Gastroesophageal sphincter (tissue), 4 donors: ENCODE data around the gene FREM1. TPM values are rescaled to one million over a fixed set of nuclear protein-coding genes. Genes with fewer than 3 reads are reported as not detected.

ENCODE experiments used
- ATAC-seq: fragments of 150-250 bp; one replicate; pipeline ENCODE4 v1.9.1; 2016; ENCODE audit warnings: mild to moderate bottlenecking, moderate library complexity
- H3K27ac ChIP-seq, 4 donors: fragments of 200-600 bp; sonication (generic) in 3 of 4; 1 replicate in 3 of 4; 2 replicates in 1 of 4; pipeline ENCODE4 v1.5.1; 2016 to 2019
- H3K27me3 ChIP-seq: fragments of 200-600 bp; sonication (generic); one replicate; pipeline ENCODE4 v1.5.1; 2019
- H3K36me3 ChIP-seq, 2 donors: fragments of 200-600 bp; sonication (generic); one replicate each; pipeline ENCODE4 v1.5.1; 2019; ENCODE audit warnings: control low read depth in 1 of 2
- H3K4me1 ChIP-seq, 3 donors: fragments of 200-600 bp; sonication (generic); 1 replicate in 2 of 3; 2 replicates in 1 of 3; pipeline ENCODE4 v1.5.1; 2016 to 2019; ENCODE audit warnings: control low read depth in 2 of 3
- H3K4me3 ChIP-seq, 2 donors: fragments of 200-600 bp; sonication (generic); one replicate each; pipeline ENCODE4 v1.5.1; 2019; ENCODE audit warnings: mild to moderate bottlenecking in 1 of 2, moderate library complexity in 1 of 2
- H3K9me3 ChIP-seq, 3 donors: fragments of 200-600 bp; sonication (generic); one replicate each; pipeline ENCODE4 v1.5.1; 2017 to 2019; ENCODE audit warnings: control low read depth in 2 of 3
- EP300 ChIP-seq: sonication (generic); formaldehyde crosslinking; IDR thresholded peaks from one replicate; pipeline ENCODE4 v1.6.1; 2017; ENCODE audit warnings: antibody characterized with exemption, mild to moderate bottlenecking
- POLR2A ChIP-seq, 2 donors: fragments of 450-650 bp; IDR thresholded peaks; one replicate each; pipeline ENCODE4 v1.6.1; 2017; ENCODE audit warnings: antibody characterized with exemption in 2 of 2, mild to moderate bottlenecking in 2 of 2, moderate library complexity in 1 of 2
- POLR2AphosphoS5 ChIP-seq: sonication (generic); formaldehyde crosslinking; IDR thresholded peaks from one replicate; pipeline ENCODE4 v1.6.1; 2017; ENCODE audit warnings: antibody characterized with exemption
- WGBS, 2 donors: methylation state at CpG; one replicate each; pipeline ENCODE4 v1.1.5; 2018; ENCODE audit warnings: low coverage in 1 of 2; 5-methylcytosine and 5-hydroxymethylcytosine counted together
- total RNA-seq, 4 donors: library from RNA; depleted of rRNA; stranded (reverse); fragments of >200 nt; gene quantifications; one replicate each; pipeline ENCODE4 v1.1.0, GENCODE V29; 2016
- TF ChIP-seq, protein P1 (sequence below), 4 experiments: fragments of 200-600 bp in 2 of 4; fragments of 450-650 bp in 2 of 4; sonication (generic) in 1 of 4; IDR thresholded peaks; one replicate each; pipeline ENCODE4 v1.5.1; 2017 to 2019; ENCODE audit warnings: antibody characterized with exemption in 4 of 4, mild to moderate bottlenecking in 2 of 4, moderate library complexity in 2 of 4

The FREM1 gene
- total RNA-seq, 4 donors from 2014 or later: 0.59 to 4.8 (median 2.7) TPM

DNA sequence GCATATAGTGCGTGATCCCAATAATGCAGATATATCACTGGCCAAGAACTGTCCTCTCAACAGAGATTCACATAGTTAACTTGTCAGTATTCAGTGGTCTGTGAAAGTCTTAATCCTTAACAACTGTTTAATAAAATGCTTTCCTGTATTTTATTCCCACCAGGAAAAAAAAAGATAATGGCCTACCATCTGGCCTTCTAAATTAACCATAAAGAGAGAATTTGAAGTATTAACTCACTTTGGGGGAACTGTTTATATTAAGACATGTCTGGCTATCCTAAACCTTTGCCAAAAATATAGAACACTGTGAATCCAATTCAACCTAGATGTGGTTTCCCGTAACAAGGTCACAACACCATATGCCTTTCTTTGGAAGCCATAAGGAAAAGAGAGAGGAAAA is 818 bp upstream of the FREM1 start:
- ATAC-seq: no peak
- no peak overlapping the region for H3K4me3 ChIP-seq
- TF ChIP-seq, protein P1, sequence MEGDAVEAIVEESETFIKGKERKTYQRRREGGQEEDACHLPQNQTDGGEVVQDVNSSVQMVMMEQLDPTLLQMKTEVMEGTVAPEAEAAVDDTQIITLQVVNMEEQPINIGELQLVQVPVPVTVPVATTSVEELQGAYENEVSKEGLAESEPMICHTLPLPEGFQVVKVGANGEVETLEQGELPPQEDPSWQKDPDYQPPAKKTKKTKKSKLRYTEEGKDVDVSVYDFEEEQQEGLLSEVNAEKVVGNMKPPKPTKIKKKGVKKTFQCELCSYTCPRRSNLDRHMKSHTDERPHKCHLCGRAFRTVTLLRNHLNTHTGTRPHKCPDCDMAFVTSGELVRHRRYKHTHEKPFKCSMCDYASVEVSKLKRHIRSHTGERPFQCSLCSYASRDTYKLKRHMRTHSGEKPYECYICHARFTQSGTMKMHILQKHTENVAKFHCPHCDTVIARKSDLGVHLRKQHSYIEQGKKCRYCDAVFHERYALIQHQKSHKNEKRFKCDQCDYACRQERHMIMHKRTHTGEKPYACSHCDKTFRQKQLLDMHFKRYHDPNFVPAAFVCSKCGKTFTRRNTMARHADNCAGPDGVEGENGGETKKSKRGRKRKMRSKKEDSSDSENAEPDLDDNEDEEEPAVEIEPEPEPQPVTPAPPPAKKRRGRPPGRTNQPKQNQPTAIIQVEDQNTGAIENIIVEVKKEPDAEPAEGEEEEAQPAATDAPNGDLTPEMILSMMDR (IDR thresholded peaks at IDR 0.05): no peak
- TF ChIP-seq EP300 (no peak), POLR2A (IDR thresholded peaks at IDR 0.05) (no peak), POLR2AphosphoS5 (no peak)
- peaks cover 0 to 48% (median 0%) of the 10 kb centered on the region in 3 donors for H3K4me1 ChIP-seq
- no peaks in the 10 kb centered on the region for H3K9me3 ChIP-seq
- WGBS, 2 donors: 100% methylated on average over 2 of the region's 2 CpGs
- H3K36me3 ChIP-seq: no peaks in the 10 kb centered on the region
- no peaks in the 10 kb centered on the region for H3K27me3 ChIP-seq
- H3K27ac ChIP-seq: peak overlapping the region in 1 of 4 donors; percentile 66

DNA sequence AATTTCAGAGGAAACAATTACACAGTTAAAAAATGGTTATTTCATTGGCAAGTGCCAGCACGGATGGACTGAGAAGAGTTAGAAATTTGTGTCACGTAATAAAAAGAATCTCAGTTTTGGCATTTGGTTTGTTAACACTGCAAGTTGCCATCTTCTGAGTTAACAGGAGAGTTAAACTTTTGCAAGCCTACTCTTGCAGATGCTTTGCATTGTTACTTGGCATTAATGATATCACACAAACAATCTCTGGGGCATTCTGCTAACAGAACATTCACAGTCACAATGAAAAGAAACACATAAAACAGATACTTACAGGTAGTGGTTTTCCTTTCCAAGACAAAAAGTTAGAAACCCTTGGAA is 647 bp downstream of the FREM1 start:
- Histone ChIP-seq H3K36me3 (no peaks in the 10 kb centered on the region), H3K9me3 (no peaks in the 10 kb centered on the region), H3K27me3 (no peaks in the 10 kb centered on the region), H3K4me3 (peak overlapping the region in 1 of 2 donors; percentile 41), H3K27ac (peak overlapping the region in 3 of 4 donors; percentile 44 to 66 (median 57)), H3K4me1 (peaks cover 0 to 48% (median 0%) of the 10 kb centered on the region in 3 donors)
- TF ChIP-seq EP300 (no peak), POLR2AphosphoS5 (no peak), POLR2A (IDR thresholded peaks at IDR 0.05) (no peak)
- TF ChIP-seq, protein P1 (IDR thresholded peaks at IDR 0.05): no peak
- ATAC-seq: no peak
- WGBS, 2 donors: 4 to 16% methylated on average over 2 of the region's 2 CpGs

DNA sequence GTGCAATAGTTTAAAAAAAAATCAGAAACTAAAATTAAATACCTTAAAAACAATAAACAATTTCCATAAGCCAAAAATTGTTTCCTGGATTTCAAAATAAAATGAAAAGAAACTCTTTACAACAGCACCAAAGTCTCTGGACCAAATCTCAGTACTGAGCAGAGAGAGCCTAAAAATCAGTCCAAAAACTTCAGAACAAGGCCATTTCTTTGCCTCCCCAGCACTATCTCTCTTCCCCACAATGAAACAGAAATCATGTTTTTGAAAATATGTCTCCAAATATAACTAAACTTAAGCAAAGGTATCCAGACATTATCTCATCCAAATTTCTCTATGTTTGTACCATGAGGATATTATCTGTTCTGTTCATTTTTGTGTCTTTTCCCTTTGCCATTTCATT is 1.0 kb downstream of the FREM1 start:
- Histone ChIP-seq H3K36me3 (no peaks in the 10 kb centered on the region), H3K9me3 (no peaks in the 10 kb centered on the region), H3K27me3 (no peaks in the 10 kb centered on the region), H3K27ac (peak overlapping the region in 2 of 4 donors; percentile 57 to 66), H3K4me3 (peak overlapping the region in 1 of 2 donors; percentile 41), H3K4me1 (peaks cover 0 to 48% (median 0%) of the 10 kb centered on the region in 3 donors)
- TF ChIP-seq POLR2A (IDR thresholded peaks at IDR 0.05): no peak
- no peak for TF ChIP-seq EP300
- TF ChIP-seq, protein P1 (IDR thresholded peaks at IDR 0.05): no peak
- no peak for TF ChIP-seq POLR2AphosphoS5
- ATAC-seq: no peak

DNA sequence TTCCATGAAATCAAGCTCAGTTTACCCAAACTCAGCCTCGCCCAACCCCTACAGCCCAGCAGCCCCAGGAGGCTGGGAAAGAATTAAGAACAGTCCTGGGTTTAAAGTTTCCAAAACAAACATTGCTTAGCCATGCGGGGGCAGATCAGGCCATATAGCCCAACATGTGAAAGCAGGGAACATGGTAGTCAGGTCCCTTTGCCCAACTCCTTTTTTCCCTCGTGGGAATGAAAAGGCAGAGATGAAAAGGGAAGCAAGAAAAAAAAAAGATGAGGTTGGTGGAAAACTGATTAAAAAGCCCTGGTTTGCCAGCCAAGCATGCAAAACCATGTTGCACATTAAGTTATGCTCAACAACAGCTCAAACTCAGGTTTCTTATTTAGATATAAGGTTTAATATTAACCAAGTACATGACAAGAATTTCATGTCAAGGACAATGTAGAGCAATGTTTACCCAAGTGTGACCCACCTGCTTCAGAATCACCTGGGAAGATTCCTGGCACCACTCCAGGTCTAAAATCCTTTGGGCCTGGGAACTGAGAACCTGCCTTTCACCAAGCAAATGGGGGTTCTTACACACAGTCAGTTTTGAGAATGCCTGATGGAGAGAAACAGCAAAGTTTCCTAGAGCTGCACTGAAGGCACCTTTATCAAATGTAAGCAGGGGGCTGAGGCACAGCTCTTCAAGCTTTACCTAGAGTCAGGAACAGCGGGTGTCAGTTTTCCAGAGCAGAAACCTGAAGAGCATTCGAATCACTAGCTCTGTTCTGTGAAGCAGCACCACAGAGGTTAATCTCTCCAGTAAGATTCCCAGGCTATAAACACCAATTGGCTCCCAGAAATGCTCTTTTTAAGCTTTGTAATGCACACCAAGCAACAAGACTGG is 1.7 kb downstream of the FREM1 start:
- Histone ChIP-seq H3K4me1 (peaks cover 0 to 48% (median 0%) of the 10 kb centered on the region in 3 donors), H3K36me3 (no peaks in the 10 kb centered on the region), H3K27me3 (no peaks in the 10 kb centered on the region), H3K27ac (peak overlapping the region in 2 of 4 donors; percentile 1 to 66), H3K4me3 (peak overlapping the region in 1 of 2 donors; percentile 41), H3K9me3 (no peaks in the 10 kb centered on the region)
- no peak for ATAC-seq
- 15 to 20% methylated on average over 1 to 5 of the region's 5 CpGs for WGBS, 2 donors
- no peak for TF ChIP-seq EP300
- TF ChIP-seq, protein P1 (IDR thresholded peaks at IDR 0.05): no peak
- no peak for TF ChIP-seq POLR2AphosphoS5
- TF ChIP-seq POLR2A (IDR thresholded peaks at IDR 0.05): no peak

DNA sequence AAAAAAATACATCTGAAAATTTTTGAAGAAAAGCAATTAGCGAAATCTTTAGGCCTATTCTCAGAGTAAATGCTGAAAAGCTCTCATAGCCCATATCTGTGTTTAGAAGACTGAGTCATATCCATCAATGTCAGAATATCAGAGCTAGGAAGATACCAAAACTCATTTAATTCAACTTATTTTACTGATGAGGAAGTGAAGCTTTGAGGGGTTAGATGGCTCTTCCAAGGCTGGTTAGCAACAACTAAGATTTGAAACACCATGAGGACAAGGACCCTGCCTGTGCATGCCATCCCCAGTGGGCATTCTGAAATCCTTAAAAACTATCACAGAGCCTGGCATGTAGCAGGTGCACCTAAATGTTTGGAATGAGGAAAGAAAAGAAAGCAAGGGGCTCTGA is 2.5 kb downstream of the FREM1 start:
- WGBS, 2 donors: 93 to 100% methylated on average over 1 of the region's 1 CpG
- Histone ChIP-seq H3K9me3 (no peaks in the 10 kb centered on the region), H3K4me3 (no peak overlapping the region), H3K27ac (peak overlapping the region in 2 of 4 donors; percentile 31 to 66), H3K4me1 (peaks cover 0 to 48% (median 0%) of the 10 kb centered on the region in 3 donors), H3K36me3 (no peaks in the 10 kb centered on the region), H3K27me3 (no peaks in the 10 kb centered on the region)
- no peak for ATAC-seq
- no peak for TF ChIP-seq POLR2A (IDR thresholded peaks at IDR 0.05)
